ENCODE data around the gene GPC1. TPM values are rescaled to one million over a fixed set of nuclear protein-coding genes. Genes with fewer than 3 reads are reported as not detected.

The GPC1 gene
- total and polyA plus RNA-seq, 4 donors, result 28.0 to 66.8 (median 47.5) TPM

DNA sequence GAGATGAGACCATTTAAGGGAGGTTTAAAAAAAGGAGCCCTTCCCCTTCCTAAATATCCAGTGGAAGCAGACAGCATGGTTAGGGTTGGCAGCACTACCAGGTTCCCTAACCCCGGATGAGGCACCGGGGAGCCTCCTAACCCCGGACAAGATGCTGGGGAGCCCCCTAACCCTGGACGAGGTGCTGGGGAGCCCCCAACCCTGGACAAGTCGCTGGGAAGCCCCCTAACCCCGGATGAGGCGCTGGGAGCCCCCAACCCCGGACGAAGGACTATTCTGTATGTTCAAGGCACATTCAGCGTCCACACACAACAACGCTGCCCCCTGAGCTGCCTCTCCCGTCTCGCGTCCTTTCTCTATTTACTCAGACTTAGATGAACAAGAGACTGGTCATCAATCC lies 70.4 kb downstream of the GPC1 start:
- Histone ChIP-seq H3K36me3 (ENCODE audit: control insufficient read depth in 1 of 2, insufficient read depth in 2 of 2, low read length in 1 of 2) (no peaks in the 10 kb centered on the region), H3K4me1 (ENCODE audit: control insufficient read depth in 1 of 2, insufficient read depth in 2 of 2, low read length in 2 of 2) (no peaks in the 10 kb centered on the region), H3K27me3 (ENCODE audit: control insufficient read depth in 1 of 2, insufficient read depth in 2 of 2, low read length in 1 of 2) (no peaks in the 10 kb centered on the region), H3K9me3 (ENCODE audit: control insufficient read depth, low read length) (no peaks in the 10 kb centered on the region), H3K27ac (ENCODE audit: low read depth in 1 of 2, low read length in 2 of 2) (no peak overlapping the region), H3K4me3 (ENCODE audit: low read length in 2 of 2) (no peak overlapping the region)
- DNase-seq (peak in 1 of 2 donors; percentile 51), ATAC-seq (ENCODE audit: low FRiP score) (no peak)
- intact Hi-C loops (cut with DNase I), result no loop called here
- WGBS, 2 donors, result 84 to 85% methylated on average over 14 of the region's 14 CpGs

DNA sequence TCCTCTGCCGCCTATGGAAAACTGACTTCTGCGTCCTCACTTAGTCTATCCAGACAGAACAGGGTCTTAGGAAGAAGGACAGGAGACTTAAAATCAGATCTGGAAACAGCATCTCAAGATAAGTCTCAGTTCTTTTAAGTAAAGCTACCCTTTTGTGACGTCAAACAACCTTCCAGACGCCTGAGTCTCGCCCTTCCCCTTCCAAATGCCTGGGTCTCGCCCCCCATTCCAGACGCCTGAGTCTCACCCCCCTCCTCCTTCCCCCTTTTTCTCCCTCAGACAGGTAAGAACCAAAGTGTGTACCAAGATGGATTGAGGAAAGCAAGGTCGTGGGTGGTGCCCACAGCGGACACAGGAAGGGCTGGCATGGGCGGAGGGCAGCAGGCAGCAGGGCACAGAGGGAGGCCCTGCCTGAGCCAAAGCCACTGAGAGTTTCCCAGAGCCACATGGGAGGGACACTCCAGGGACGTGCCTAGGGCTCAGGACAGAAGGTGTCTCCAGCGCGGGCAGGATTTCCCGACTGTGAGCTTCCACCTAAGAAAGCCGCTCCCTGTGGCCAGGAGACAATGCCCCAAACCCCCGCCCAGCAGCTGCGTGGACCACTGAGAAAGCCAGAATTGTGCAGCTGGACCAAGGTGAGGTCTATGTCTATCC lies 71.1 kb downstream of the GPC1 start:
- Histone ChIP-seq H3K9me3 (ENCODE audit: control insufficient read depth, low read length) (no peaks in the 10 kb centered on the region), H3K4me3 (ENCODE audit: low read length in 2 of 2) (no peak overlapping the region), H3K27ac (ENCODE audit: low read depth in 1 of 2, low read length in 2 of 2) (no peak overlapping the region), H3K36me3 (ENCODE audit: control insufficient read depth in 1 of 2, insufficient read depth in 2 of 2, low read length in 1 of 2) (no peaks in the 10 kb centered on the region), H3K4me1 (ENCODE audit: control insufficient read depth in 1 of 2, insufficient read depth in 2 of 2, low read length in 2 of 2) (no peaks in the 10 kb centered on the region), H3K27me3 (ENCODE audit: control insufficient read depth in 1 of 2, insufficient read depth in 2 of 2, low read length in 1 of 2) (no peaks in the 10 kb centered on the region)
- intact Hi-C loops (cut with DNase I), result no loop called here
- WGBS, 2 donors, result 89 to 91% methylated on average over 17 of the region's 17 CpGs
- DNase-seq (peak in 1 of 2 donors; percentile 55), ATAC-seq (ENCODE audit: low FRiP score) (no peak)

DNA sequence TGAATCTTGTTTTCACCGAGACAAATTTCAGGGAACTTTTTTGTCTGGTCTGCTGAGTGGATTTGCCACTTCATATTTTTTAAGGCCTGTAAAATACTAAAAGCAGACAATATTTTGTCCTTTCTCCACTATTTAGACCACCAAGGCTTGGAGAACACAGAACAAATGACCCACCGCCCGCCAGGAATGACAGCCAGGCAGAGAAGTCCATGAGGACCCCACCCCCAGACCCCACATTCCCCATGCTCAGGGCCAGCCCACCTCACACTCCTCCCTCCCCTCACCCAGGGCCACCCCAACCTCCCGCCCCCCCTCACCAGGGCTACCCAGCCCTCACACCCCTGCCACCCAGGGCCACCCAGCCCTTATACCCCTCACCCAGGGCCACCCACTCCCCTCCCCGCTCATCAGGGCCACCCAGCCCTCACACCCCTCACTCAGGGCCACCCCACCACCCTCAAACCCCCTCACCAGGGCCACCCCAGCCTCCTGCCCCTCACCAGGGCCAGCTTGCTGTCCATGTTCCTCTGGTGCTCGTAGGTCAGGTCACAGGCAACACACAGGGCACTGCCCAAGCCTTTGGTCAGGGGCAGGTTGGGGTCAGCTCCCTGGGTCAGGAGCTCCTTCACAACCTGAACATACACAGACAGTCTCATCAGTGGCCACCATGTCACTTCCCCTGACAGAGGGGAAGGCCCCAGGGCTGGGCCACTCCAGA lies 71.8 kb downstream of the GPC1 start:
- Histone ChIP-seq H3K27ac (ENCODE audit: low read depth in 1 of 2, low read length in 2 of 2) (no peak overlapping the region), H3K27me3 (ENCODE audit: control insufficient read depth in 1 of 2, insufficient read depth in 2 of 2, low read length in 1 of 2) (no peaks in the 10 kb centered on the region), H3K9me3 (ENCODE audit: control insufficient read depth, low read length) (no peaks in the 10 kb centered on the region), H3K4me1 (ENCODE audit: control insufficient read depth in 1 of 2, insufficient read depth in 2 of 2, low read length in 2 of 2) (no peaks in the 10 kb centered on the region), H3K4me3 (ENCODE audit: low read length in 2 of 2) (no peak overlapping the region), H3K36me3 (ENCODE audit: control insufficient read depth in 1 of 2, insufficient read depth in 2 of 2, low read length in 1 of 2) (no peaks in the 10 kb centered on the region)
- no peak for ATAC-seq (ENCODE audit: low FRiP score)
- intact Hi-C loops (cut with DNase I), result no loop called here
- peak in 1 of 2 donors; percentile 59 for DNase-seq
- WGBS, 2 donors, result 93 to 94% methylated on average over 6 of the region's 6 CpGs

DNA sequence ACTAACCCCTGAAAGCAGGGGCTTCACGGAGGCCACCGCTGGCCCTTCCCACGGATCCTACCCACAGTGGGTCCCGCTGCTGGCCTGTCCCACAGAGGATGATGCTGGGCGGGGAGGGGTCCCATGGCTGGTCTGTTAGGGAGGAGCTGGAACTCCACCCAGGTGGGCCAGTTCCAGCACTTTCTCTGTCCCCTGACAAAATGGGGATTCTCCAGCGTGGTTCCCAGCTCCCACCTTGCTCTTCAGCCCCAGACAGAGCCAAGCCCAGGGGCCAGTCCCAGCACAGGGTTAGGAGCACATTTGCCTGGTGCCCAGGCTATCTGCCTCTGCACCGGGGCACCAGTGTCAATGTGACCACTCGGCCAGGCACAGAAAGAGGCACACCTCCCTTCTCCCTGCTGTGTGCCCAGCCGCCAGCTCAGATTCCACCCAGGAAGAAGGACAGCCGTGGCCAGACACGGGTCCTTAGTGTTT lies 72.4 kb downstream of the GPC1 start:
- H3K27me3 ChIP-seq (ENCODE audit: control insufficient read depth in 1 of 2, insufficient read depth in 2 of 2, low read length in 1 of 2), result no peaks in the 10 kb centered on the region
- WGBS, 2 donors, result 94 to 95% methylated on average over 7 to 11 of the region's 11 CpGs
- H3K36me3 ChIP-seq (ENCODE audit: control insufficient read depth in 1 of 2, insufficient read depth in 2 of 2, low read length in 1 of 2), result no peaks in the 10 kb centered on the region
- H3K4me3 ChIP-seq (ENCODE audit: low read length in 2 of 2), result no peak overlapping the region
- peak in 1 of 2 donors; percentile 51 for DNase-seq
- H3K4me1 ChIP-seq (ENCODE audit: control insufficient read depth in 1 of 2, insufficient read depth in 2 of 2, low read length in 2 of 2), result no peaks in the 10 kb centered on the region
- intact Hi-C loops (cut with DNase I), result no loop called here
- H3K27ac ChIP-seq (ENCODE audit: low read depth in 1 of 2, low read length in 2 of 2), result no peak overlapping the region
- no peak for ATAC-seq (ENCODE audit: low FRiP score)
- no peaks in the 10 kb centered on the region for H3K9me3 ChIP-seq (ENCODE audit: control insufficient read depth, low read length)

DNA sequence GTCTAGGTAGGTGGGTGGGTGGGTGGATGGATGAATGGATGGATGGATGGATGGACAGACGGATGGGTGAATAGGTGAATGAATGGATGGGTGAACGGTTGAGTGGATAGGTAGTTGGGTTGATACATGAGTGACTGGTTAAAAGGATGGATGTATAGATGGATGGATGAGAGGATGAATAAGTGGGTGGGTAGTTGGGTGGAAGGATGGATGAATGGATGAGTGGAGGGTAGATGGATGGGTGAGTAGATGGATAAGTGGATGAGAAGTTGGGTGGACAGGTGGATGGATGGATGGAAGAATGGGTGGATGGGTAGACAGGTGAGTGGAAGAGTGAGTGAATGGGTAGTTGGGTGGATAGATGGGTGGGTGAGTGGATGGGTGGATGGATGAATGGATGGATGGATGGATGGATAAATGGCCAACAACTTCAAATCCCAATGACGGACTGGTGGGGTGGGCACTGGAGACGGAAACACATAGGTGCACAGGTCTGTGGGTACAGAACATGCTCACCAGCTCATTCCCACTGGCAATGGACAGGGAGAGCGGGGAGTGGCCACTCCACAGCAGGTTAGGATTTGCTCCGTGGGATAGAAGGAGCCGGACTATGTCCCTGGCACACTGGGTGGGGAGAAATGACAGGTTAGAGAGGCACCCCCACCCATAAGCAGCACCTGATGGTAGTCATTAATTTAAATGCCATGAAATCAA lies 73.5 kb downstream of the GPC1 start:
- Histone ChIP-seq H3K9me3 (ENCODE audit: control insufficient read depth, low read length) (no peaks in the 10 kb centered on the region), H3K36me3 (ENCODE audit: control insufficient read depth in 1 of 2, insufficient read depth in 2 of 2, low read length in 1 of 2) (no peaks in the 10 kb centered on the region), H3K4me3 (ENCODE audit: low read length in 2 of 2) (no peak overlapping the region), H3K27ac (ENCODE audit: low read depth in 1 of 2, low read length in 2 of 2) (no peak overlapping the region), H3K4me1 (ENCODE audit: control insufficient read depth in 1 of 2, insufficient read depth in 2 of 2, low read length in 2 of 2) (no peaks in the 10 kb centered on the region), H3K27me3 (ENCODE audit: control insufficient read depth in 1 of 2, insufficient read depth in 2 of 2, low read length in 1 of 2) (no peaks in the 10 kb centered on the region)
- intact Hi-C loops (cut with DNase I), result no loop called here
- peak in 1 of 2 donors; percentile 31 for DNase-seq
- WGBS, 2 donors, result 96% methylated on average over 7 of the region's 7 CpGs
- no peak for ATAC-seq (ENCODE audit: low FRiP score)

DNA sequence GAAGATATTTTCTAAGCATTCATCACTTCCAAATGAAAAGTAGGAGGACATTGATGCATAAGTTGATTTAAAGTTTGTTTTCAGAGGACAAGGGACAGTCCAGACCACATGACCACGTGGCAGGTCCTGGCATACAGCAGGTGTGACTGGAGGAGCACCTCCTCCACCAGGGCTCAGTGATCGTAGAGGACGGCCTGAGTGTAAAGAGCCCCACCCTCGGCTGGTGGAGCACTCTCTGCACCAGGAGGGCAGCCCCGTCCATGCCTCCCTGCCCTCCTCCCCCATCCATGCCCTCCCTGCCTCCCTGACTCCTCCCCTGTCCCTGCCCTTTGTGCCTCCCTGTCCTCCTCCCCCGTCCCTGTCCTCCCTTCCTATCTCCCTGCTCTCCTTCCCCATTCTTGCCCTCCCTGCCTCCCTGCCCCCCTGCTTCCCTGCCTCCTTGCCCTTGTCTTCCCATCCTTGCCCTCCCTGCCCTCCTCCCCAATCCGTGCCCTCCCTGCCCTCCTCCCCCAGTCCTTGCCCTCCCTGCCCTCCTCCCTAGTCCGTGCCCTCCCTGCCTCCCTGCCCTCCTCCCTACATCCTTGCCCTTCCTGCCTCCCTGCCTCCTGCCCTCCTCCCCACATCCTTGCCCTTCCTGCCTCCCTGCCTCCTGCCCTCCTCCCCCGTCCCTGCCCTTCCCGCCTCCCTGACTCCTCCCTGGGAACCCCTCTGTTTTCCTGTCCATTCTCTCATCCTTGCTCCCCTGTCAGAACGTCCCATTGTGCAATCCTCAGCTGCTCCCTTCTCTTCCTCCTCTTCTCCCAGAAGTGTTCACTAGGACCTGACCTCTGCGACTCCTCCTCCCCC lies 74.4 kb downstream of the GPC1 start:
- H3K27me3 ChIP-seq (ENCODE audit: control insufficient read depth in 1 of 2, insufficient read depth in 2 of 2, low read length in 1 of 2), result no peaks in the 10 kb centered on the region
- ATAC-seq (ENCODE audit: low FRiP score), result no peak
- intact Hi-C loops (cut with DNase I), result loop anchor here (5.0 to 10.0 kb wide), 2 partner anchors 195 to 332 kb away; no protein-coding TSS in a partner anchor
- H3K4me1 ChIP-seq (ENCODE audit: control insufficient read depth in 1 of 2, insufficient read depth in 2 of 2, low read length in 2 of 2), result no peaks in the 10 kb centered on the region
- no peak overlapping the region for H3K4me3 ChIP-seq (ENCODE audit: low read length in 2 of 2)
- no peaks in the 10 kb centered on the region for H3K36me3 ChIP-seq (ENCODE audit: control insufficient read depth in 1 of 2, insufficient read depth in 2 of 2, low read length in 1 of 2)
- no peaks in the 10 kb centered on the region for H3K9me3 ChIP-seq (ENCODE audit: control insufficient read depth, low read length)
- H3K27ac ChIP-seq (ENCODE audit: low read depth in 1 of 2, low read length in 2 of 2), result no peak overlapping the region
- DNase-seq, result peak in 1 of 2 donors; percentile 49
- WGBS, 2 donors, result 76% methylated on average over 12 of the region's 12 CpGs

DNA sequence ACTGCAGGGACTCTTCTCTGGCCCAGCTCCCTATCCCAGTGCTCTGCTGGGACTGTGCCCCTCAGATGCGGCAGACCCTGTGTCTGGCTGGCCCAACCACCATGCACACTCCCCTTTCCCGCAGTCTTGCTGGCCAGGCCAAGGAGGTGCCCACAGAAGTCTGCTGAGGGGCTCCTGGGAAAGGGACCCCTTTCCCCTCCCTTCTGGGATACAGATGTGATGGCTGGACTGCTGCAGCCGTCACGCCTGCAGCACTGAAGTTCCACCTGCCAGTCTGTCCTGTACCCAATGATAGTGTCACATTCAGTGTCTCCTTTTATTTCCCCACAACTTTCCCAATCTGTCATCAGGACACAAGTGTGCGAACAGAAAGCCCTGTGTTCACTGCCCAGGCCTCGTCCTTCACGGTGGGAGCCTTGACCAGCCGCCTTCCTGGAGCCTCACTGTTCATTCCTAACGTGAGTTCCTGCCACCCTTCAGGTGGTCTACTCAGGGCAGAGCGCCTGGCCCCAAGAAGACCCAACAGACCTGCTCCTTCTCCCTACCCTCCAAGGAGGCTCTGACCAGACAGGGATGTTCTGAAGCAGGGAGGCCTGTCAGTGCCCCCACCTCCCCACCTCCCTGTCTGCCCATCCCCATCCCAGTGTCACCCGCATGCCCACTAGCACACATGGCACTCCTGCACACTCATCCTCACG lies 75.2 kb downstream of the GPC1 start:
- Histone ChIP-seq H3K36me3 (ENCODE audit: control insufficient read depth in 1 of 2, insufficient read depth in 2 of 2, low read length in 1 of 2) (no peaks in the 10 kb centered on the region), H3K4me1 (ENCODE audit: control insufficient read depth in 1 of 2, insufficient read depth in 2 of 2, low read length in 2 of 2) (no peaks in the 10 kb centered on the region), H3K9me3 (ENCODE audit: control insufficient read depth, low read length) (no peaks in the 10 kb centered on the region), H3K4me3 (ENCODE audit: low read length in 2 of 2) (no peak overlapping the region), H3K27ac (ENCODE audit: low read depth in 1 of 2, low read length in 2 of 2) (no peak overlapping the region), H3K27me3 (ENCODE audit: control insufficient read depth in 1 of 2, insufficient read depth in 2 of 2, low read length in 1 of 2) (no peaks in the 10 kb centered on the region)
- DNase-seq (peak in 1 of 2 donors; percentile 49), ATAC-seq (ENCODE audit: low FRiP score) (no peak)
- intact Hi-C loops (cut with DNase I), result loop anchor here (5.0 to 10.0 kb wide), 2 partner anchors 194 to 332 kb away; no protein-coding TSS in a partner anchor
- 92% methylated on average over 12 of the region's 12 CpGs for WGBS, 2 donors
